Stimulated activated CD8-positive, alpha-beta memory T cell treated with anti-CD3 and anti-CD28 coated beads, Interleukin-7, amount 100 ng/mL, for 1 hour (primary cell): ENCODE measurements around the gene FOXO1.

Source experiments
- DNase-seq, 2 donors: peaks; one replicate each; pipeline ENCODE4 v3.0.0-alpha.2; 2020; ENCODE audit warnings: low read depth in 2 of 2

FOXO1 gene

GRCh38 chr13:40547591-40548315, 118.7 kb downstream of the FOXO1 start:
- DNase-seq: no peak

GRCh38 chr13:40546047-40546446, 120.4 kb downstream of the FOXO1 start:
- DNase-seq: no peak

- DNase-seq: no peak
Observed at GRCh38 chr13:40540328-40541044, 126.0 kb downstream of the FOXO1 start.

- no peak for DNase-seq
Observed at GRCh38 chr13:40539576-40540327, 126.7 kb downstream of the FOXO1 start.

GRCh38 chr13:40537146-40537895, 129.1 kb downstream of the FOXO1 start:
- no peak for DNase-seq

- no peak for DNase-seq
Observed at GRCh38 chr13:40536443-40537113, 129.9 kb downstream of the FOXO1 start.

- no peak for DNase-seq
Observed at GRCh38 chr13:40535345-40535836, 131.1 kb downstream of the FOXO1 start.

GRCh38 chr13:40534456-40534855, 132.0 kb downstream of the FOXO1 start:
- DNase-seq: no peak

- no peak for DNase-seq
Observed at GRCh38 chr13:40533072-40533471, 133.4 kb downstream of the FOXO1 start.

GRCh38 chr13:40530961-40531360, 135.5 kb downstream of the FOXO1 start:
- no peak for DNase-seq

GRCh38 chr13:40528881-40529280, 137.6 kb downstream of the FOXO1 start:
- no peak for DNase-seq

- no peak for DNase-seq
Observed at GRCh38 chr13:40527914-40528313, 138.5 kb downstream of the FOXO1 start.

GRCh38 chr13:40522282-40522681, 144.2 kb downstream of the FOXO1 start:
- DNase-seq: no peak

- DNase-seq: no peak
Observed at GRCh38 chr13:40520916-40521315, 145.5 kb downstream of the FOXO1 start.

- no peak for DNase-seq
Observed at GRCh38 chr13:40519637-40520036, 146.8 kb downstream of the FOXO1 start.

GRCh38 chr13:40518481-40518882, 148.0 kb downstream of the FOXO1 start:
- no peak for DNase-seq

- no peak for DNase-seq
Observed at GRCh38 chr13:40517486-40518480, 148.7 kb downstream of the FOXO1 start.

GRCh38 chr13:40515702-40516101, 150.7 kb downstream of the FOXO1 start:
- DNase-seq: no peak

GRCh38 chr13:40514802-40515201, 151.6 kb downstream of the FOXO1 start:
- DNase-seq: no peak

GRCh38 chr13:40509876-40510275, 156.6 kb downstream of the FOXO1 start:
- no peak for DNase-seq
